Heart left ventricle (tissue), 13 donors: ENCODE data around the gene SIVA1.

Experiments
- POLR2A ChIP-seq, 2 donors: fragments of 450-650 bp; IDR thresholded peaks; one replicate each; pipeline ENCODE4 v1.6.1; 2017; ENCODE audit warnings: antibody characterized with exemption in 2 of 2, mild to moderate bottlenecking in 2 of 2, moderate library complexity in 2 of 2
- TF ChIP-seq, protein P1 (sequence below), 12 donors: fragments of 200-600 bp; sonication (generic) in 4 of 12; IDR thresholded peaks; one replicate each; pipeline versions ENCODE4 v1.5.0 to v1.8.0; 2018 to 2022; ENCODE audit warnings: antibody characterized with exemption in 12 of 12, mild to moderate bottlenecking in 5 of 12
- donor health status: ischemic (EF 13 %, LVEDD 7.1; RV severe dilation, severe dysfunction).
- donor health status: DM: no; HTN: yes; CAD: no.
- donor health status: DM: no; HTN: no; CAD: no.
- donor health status: ischemic (EF 25% LVEDD 6.9; RV normal size, moderate dysfunction).
- donor health status: ischemic (EF 25% LVEDD 5.7; RV mildly dilated, moderate dysfunction).
- donor health status: ischemic (EF 35%, LVEDD 5.7; RV mildly dilated, moderate dysfunction).
- donor health status: nonischemic (EF 11% LVEDD 7.7; RV severe dilation, severe dysfunction).
- donor health status: DM: yes; HTN: yes; CAD: no.
- donor health status: PGD.
- donor health status: ischemic (EF 29% LVEDD 5.4; RV normal size, mild dysfunction).
- donor health status: nonischemic (EF 23%, LVEDD 6.1; RV moderate dilation, normal function).

DNA sequence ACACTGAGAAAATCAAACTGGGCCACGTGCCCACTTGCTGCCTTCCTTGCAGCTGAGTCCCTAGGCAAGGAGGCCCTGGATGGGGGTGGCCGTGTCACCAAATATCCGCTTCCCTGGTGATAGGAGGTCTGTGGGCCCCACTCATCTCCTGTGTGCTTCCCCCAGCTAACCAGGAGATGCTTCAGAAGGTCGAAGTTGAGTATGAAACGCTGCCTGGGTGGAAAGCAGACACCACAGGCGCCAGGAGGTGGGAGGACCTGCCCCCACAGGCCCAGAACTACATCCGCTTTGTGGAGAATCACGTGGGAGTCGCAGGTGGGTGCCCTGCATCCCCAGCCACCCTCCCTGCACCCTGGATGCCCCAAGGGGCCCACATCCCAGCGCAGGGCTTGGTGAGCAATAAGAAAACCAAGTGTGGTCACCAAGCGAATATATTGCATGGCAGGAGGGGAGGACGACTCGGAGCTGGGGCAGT, 6.8 kb upstream of the SIVA1 start:
- TF ChIP-seq, protein P1, sequence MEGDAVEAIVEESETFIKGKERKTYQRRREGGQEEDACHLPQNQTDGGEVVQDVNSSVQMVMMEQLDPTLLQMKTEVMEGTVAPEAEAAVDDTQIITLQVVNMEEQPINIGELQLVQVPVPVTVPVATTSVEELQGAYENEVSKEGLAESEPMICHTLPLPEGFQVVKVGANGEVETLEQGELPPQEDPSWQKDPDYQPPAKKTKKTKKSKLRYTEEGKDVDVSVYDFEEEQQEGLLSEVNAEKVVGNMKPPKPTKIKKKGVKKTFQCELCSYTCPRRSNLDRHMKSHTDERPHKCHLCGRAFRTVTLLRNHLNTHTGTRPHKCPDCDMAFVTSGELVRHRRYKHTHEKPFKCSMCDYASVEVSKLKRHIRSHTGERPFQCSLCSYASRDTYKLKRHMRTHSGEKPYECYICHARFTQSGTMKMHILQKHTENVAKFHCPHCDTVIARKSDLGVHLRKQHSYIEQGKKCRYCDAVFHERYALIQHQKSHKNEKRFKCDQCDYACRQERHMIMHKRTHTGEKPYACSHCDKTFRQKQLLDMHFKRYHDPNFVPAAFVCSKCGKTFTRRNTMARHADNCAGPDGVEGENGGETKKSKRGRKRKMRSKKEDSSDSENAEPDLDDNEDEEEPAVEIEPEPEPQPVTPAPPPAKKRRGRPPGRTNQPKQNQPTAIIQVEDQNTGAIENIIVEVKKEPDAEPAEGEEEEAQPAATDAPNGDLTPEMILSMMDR (IDR thresholded peaks at IDR 0.05) = no peak
- no peak for TF ChIP-seq POLR2A (IDR thresholded peaks at IDR 0.05)
